PC-9 (cell line): ENCODE data around the gene CETN2. TPM values are rescaled to one million over a fixed set of nuclear protein-coding genes. Genes with fewer than 3 reads are reported as not detected.

Experiments
- BruUV-seq: library from RNA; stranded (reverse); fragments of 400-500 nt; replicated peaks from 2 replicates; lab custom pipeline; 2021; lab: Mats Ljungman, UMichigan
- CTCF ChIA-PET: fragments of 300-600 bp; sonication (Branson Sonifier 250); formaldehyde crosslinking; loops from one replicate; lab custom pipeline; 2022; ENCODE audit warnings: antibody characterized with exemption; lab: Charles Lee
- POLR2A ChIA-PET: fragments of 300-600 bp; sonication (Branson Sonifier 250); formaldehyde crosslinking; loops from one replicate; lab custom pipeline; 2022; ENCODE audit warnings: antibody characterized with exemption; ENCODE audit not compliant: unreplicated experiment; lab: Charles Lee
- DNase-seq, 2 experiments: peaks; one replicate each; pipeline versions ENCODE4 v3.0.0 to v3.0.0-alpha.2; 2015 to 2022; ENCODE audit warnings: mixed read lengths in 1 of 2
- H2AFZ ChIP-seq: fragments of 200-600 bp; sonication (generic); 2 replicates; pipeline ENCODE4 v1.8.1; 2017; ENCODE audit warnings: antibody characterized with exemption
- H3F3A ChIP-seq: fragments of 200-600 bp; sonication (generic); 2 replicates; pipeline ENCODE4 v1.8.1; 2017; ENCODE audit warnings: antibody characterized with exemption, mild to moderate bottlenecking, low read depth; ENCODE audit not compliant: insufficient read depth
- H3K27ac ChIP-seq: fragments of 200-600 bp; sonication (generic); 2 replicates; pipeline ENCODE4 v1.6.1; 2016; ENCODE audit warnings: mixed run types
- H3K27me3 ChIP-seq: fragments of 200-600 bp; sonication (generic); 2 replicates; pipeline ENCODE4 v1.6.1; 2016; ENCODE audit warnings: low read depth, mixed run types; ENCODE audit not compliant: insufficient read depth
- H3K36me3 ChIP-seq: fragments of 200-600 bp; sonication (generic); 2 replicates; pipeline ENCODE4 v1.6.1; 2016; ENCODE audit warnings: low read depth, mixed run types
- H3K4me1 ChIP-seq: fragments of 200-600 bp; sonication (generic); replicated peaks from 2 replicates; pipeline ENCODE4 v1.6.1; 2016; ENCODE audit warnings: mixed run types; ENCODE audit not compliant: insufficient read depth
- H3K4me2 ChIP-seq: fragments of 200-600 bp; sonication (generic); 2 replicates; pipeline ENCODE4 v1.6.1; 2017; ENCODE audit warnings: mixed run types
- H3K4me3 ChIP-seq: fragments of 200-600 bp; sonication (generic); 2 replicates; pipeline ENCODE4 v1.6.1; 2016; ENCODE audit warnings: mixed run types
- H3K79me2 ChIP-seq: fragments of 200-600 bp; sonication (generic); 2 replicates; pipeline ENCODE4 v1.6.1; 2017; ENCODE audit warnings: low read depth, mixed run types
- H3K9me2 ChIP-seq: fragments of 200-600 bp; sonication (generic); 2 replicates; pipeline ENCODE4 v1.8.1; 2017; ENCODE audit warnings: mild to moderate bottlenecking; ENCODE audit not compliant: insufficient read depth
- H3K9me3 ChIP-seq: fragments of 200-600 bp; sonication (generic); 2 replicates; pipeline ENCODE4 v1.8.1; 2016; ENCODE audit warnings: low read depth; ENCODE audit not compliant: insufficient read depth
- H4K20me1 ChIP-seq: fragments of 200-600 bp; sonication (generic); 2 replicates; pipeline ENCODE4 v1.8.1; 2017; ENCODE audit not compliant: insufficient read depth
- CTCF ChIP-seq: fragments of 200-600 bp; sonication (generic); conservative IDR thresholded peaks from 2 replicates; pipeline ENCODE4 v1.6.1; 2017; ENCODE audit warnings: mixed run types, antibody characterized with exemption, mild to moderate bottlenecking, moderate library complexity
- EZH2 ChIP-seq: fragments of 200-600 bp; sonication (generic); IDR thresholded peaks from 2 replicates; pipeline ENCODE4 v1.8.0; 2017; ENCODE audit warnings: antibody characterized with exemption, low read depth
- intact Hi-C: fragments of 100-400 bp; cut with micrococcal nuclease; formaldehyde crosslinking; loops from one replicate; pipeline ENCODE4 v1.10.0; 2022; ENCODE audit not compliant: unreplicated experiment
- total RNA-seq: library from RNA; stranded (reverse); gene quantifications from 2 replicates; pipeline ENCODE4 v1.2.3, GENCODE V29; 2021

The CETN2 gene
- total RNA-seq, 1 experiment from 2014 or later = 78.6 TPM

DNA sequence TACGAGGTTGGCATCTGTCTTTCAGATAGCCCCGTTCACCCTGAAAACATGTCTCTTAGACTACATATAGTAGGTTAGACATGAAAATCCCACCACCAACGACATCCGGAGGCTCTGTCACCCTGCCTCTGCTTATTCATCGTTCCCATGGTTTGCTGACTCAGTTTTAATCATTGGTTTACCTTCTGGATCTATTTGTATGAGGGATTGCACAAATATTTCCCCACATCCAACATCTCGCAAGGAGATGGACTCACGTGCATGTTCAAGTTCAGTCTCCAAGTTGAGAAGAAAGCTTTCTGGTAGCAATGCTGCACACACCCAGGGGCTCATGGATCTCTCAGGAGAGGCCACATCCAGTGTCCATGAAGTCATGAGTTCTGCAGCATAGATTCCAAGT, 10.8 kb downstream of the CETN2 start:
- POLR2A ChIA-PET = no interaction called here
- Histone ChIP-seq H3K9me3 (no peaks in the 10 kb centered on the region), H3K4me1 (no peaks in the 10 kb centered on the region), H3K27me3 (no peaks in the 10 kb centered on the region), H3K27ac (no peak overlapping the region), H3K4me3 (no peak overlapping the region), H4K20me1 (no peaks in the 10 kb centered on the region), H3K4me2 (no peak overlapping the region), H3K36me3 (no peaks in the 10 kb centered on the region), H3K79me2 (no peaks in the 10 kb centered on the region), H3F3A (peaks cover 6% of the 10 kb centered on the region; the same call in 1 of the 2 replicates), H3K9me2 (no peaks in the 10 kb centered on the region), H2AFZ (no peak overlapping the region)
- CTCF ChIA-PET = no interaction called here
- intact Hi-C loops = loop anchor here (2.0 to 10.0 kb wide), 2 partner anchors 1067 to 1315 kb away; no protein-coding TSS in a partner anchor
- TF ChIP-seq CTCF (no peak), EZH2 (no peak)
- BruUV-seq = no TSS peak
- no peak for DNase-seq

- no peak overlapping the region for H3K27ac ChIP-seq
- no peaks in the 10 kb centered on the region for H3K27me3 ChIP-seq
- no peak for DNase-seq
- no peak overlapping the region for H3K4me3 ChIP-seq
- no peaks in the 10 kb centered on the region for H3K79me2 ChIP-seq
- peaks cover 6% of the 10 kb centered on the region; the same call in 1 of the 2 replicates for H3F3A ChIP-seq
- POLR2A ChIA-PET = no interaction called here
- intact Hi-C loops = no loop called here
- H3K9me2 ChIP-seq = no peaks in the 10 kb centered on the region
- CTCF ChIA-PET = no interaction called here
- no peak for TF ChIP-seq EZH2
- no peaks in the 10 kb centered on the region for H3K4me1 ChIP-seq
- H3K36me3 ChIP-seq = no peaks in the 10 kb centered on the region
- no peaks in the 10 kb centered on the region for H3K9me3 ChIP-seq
- no peaks in the 10 kb centered on the region for H4K20me1 ChIP-seq
- BruUV-seq = no TSS peak
- no peak overlapping the region for H2AFZ ChIP-seq
- H3K4me2 ChIP-seq = no peak overlapping the region
Measured at GRCh38 chrX:152819266-152819665, 11.3 kb downstream of the CETN2 start.

DNA sequence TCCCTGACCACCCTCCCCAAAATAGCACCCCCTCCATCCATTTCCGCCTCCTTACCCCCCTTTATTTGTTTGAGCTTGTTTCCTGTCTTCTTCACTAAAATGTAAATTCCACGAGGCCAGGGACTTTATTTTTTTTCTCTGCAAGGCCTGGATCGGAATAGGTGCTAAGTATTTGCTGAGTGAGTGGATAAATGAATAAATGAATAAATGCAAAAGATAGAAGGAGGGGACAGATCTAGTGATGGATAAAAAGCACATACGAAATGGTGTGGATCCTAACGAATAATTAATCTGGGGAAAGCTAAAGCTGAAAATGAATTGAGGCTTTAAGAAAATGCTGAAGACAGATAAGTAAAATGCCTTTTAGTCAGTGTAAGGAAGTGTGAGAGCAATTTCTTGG, 12.2 kb downstream of the CETN2 start:
- H3K27ac ChIP-seq = no peak overlapping the region
- H4K20me1 ChIP-seq = no peaks in the 10 kb centered on the region
- peaks cover 6% of the 10 kb centered on the region; the same call in 1 of the 2 replicates for H3F3A ChIP-seq
- intact Hi-C loops = no loop called here
- TF ChIP-seq CTCF (no peak), EZH2 (no peak)
- DNase-seq = no peak
- no peaks in the 10 kb centered on the region for H3K9me3 ChIP-seq
- POLR2A ChIA-PET = no interaction called here
- no peak overlapping the region for H2AFZ ChIP-seq
- CTCF ChIA-PET = interaction anchor here (0.6 kb wide), 2 partner anchors 84 to 1070 kb away, joined by 6 to 8 read pairs; no protein-coding TSS in a partner anchor
- no peaks in the 10 kb centered on the region for H3K36me3 ChIP-seq
- H3K27me3 ChIP-seq = no peaks in the 10 kb centered on the region
- no TSS peak for BruUV-seq
- H3K79me2 ChIP-seq = no peaks in the 10 kb centered on the region
- H3K4me1 ChIP-seq = no peaks in the 10 kb centered on the region
- H3K4me3 ChIP-seq = no peak overlapping the region
- H3K4me2 ChIP-seq = no peak overlapping the region
- no peaks in the 10 kb centered on the region for H3K9me2 ChIP-seq
